SW 1271 (cell line): ENCODE measurements around the gene FOXRED1.
"Not testable (repeated sequence)": the region's sequence is repeated elsewhere in the genome, so short reads cannot be mapped to it uniquely, and the experiment has no call there.

Source experiments
- DNase-seq, 2 experiments: peaks; one replicate each; lab custom pipeline; 2025; lab: John Stamatoyannopoulos, UW

Gene FOXRED1

GRCh38 chr11:126277322-126277721 lies 8.4 kb downstream of the FOXRED1 start:
- no peak for DNase-seq

DNA sequence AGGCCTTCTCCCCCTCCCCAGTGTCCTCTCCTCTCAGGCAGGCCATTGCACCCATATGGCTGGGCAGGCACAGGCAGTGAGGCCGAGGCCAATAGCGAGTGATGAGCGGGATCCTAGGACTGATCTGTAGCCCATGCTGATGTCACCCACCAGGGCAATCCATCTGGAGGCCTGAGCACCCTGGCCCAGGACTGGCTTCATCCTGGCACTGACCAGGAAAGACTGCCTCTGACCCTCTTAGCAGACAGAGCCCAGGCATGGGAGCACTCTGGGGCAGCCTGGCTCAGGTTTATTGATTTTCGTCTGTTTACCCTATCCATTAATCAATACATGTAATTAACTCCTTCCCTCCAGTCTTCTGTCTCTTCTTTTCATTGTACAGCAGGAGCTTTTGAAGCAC lies 8.8 kb downstream of the FOXRED1 start:
- DNase-seq, result no peak

GRCh38 chr11:126279191-126279590 lies 10.2 kb downstream of the FOXRED1 start:
- no peak for DNase-seq

GRCh38 chr11:126280595-126280994 lies 11.6 kb downstream of the FOXRED1 start:
- DNase-seq, result no peak

GRCh38 chr11:126281245-126281644 lies 12.3 kb downstream of the FOXRED1 start:
- DNase-seq, result no peak

GRCh38 chr11:126281666-126282175 lies 12.8 kb downstream of the FOXRED1 start:
- no peak for DNase-seq

- DNase-seq, result no peak
Measured at GRCh38 chr11:126282361-126282735, 13.4 kb downstream of the FOXRED1 start.

GRCh38 chr11:126282736-126283591 lies 14.0 kb downstream of the FOXRED1 start, which contains the start of gene TIRAP:
Gene TIRAP, plus strand, starts transcription at chr11:126283093. Its CDS starts 7,802 bp downstream, at chr11:126290895.
- DNase-seq, result peak in 1 of 2 experiments; percentile 48

GRCh38 chr11:126284829-126285228 lies 15.9 kb downstream of the FOXRED1 start:
- peak; percentile 52 to 72 for DNase-seq

DNA sequence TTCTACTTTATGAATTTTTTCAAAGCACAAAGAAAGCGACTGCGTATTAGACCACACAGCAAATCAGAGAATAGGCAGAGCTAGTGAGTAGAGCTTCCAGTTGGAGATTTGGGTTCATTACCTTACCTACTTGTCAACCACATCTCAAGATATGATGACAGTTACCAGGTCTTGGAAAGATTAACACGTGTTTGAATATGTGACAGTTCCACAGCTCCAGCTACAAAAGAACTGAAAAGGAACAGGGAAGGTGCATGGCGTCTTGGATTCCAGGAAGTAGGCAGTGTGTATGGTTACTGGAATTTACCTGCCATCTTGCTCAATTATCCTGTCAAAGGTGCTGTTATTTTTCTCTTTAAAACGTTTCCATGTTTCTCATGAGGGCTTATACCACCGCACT lies 19.3 kb downstream of the FOXRED1 start:
- no peak for DNase-seq

DNA sequence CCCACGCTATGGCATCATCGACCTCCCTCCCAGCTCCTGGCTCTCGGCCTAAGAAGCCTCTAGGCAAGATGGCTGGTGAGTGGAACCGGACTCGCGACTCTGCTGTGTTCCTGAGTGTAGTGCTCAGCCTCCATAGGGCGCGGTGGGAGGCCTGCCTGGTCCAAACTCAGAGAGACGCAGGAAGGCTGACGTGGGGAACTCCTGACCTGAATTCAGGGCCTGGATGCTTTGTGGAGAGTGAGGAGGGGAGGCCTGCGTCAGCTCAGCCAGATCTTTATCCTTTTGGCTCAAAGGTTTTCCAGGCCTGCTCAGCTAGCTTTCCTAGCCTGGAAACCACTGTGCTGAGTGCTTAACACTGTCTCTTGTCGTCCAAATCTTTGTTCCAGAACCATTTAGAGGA lies 21.9 kb downstream of the FOXRED1 start:
- DNase-seq, result no peak

- no peak for DNase-seq
Measured at GRCh38 chr11:126293726-126294125, 24.8 kb downstream of the FOXRED1 start.

DNA sequence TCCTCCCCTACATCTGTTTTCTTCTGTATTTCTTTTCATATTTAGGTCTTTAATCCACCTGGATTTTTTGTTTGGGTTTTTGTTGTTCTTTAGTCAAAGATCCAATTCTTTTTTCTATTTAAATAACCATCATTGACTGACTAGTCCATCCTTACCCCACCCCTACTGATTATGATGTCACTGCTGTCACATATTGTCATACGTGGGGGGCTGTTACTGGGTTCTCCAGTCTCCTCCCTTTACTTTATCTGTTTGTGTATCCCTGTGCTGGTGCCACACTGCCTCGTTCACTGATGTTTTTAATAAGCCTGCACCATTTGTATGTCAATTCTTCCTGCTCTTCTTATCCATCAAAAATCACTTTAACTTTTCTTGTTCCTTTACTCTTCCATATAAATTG lies 28.1 kb downstream of the FOXRED1 start:
- DNase-seq, result no peak

DNA sequence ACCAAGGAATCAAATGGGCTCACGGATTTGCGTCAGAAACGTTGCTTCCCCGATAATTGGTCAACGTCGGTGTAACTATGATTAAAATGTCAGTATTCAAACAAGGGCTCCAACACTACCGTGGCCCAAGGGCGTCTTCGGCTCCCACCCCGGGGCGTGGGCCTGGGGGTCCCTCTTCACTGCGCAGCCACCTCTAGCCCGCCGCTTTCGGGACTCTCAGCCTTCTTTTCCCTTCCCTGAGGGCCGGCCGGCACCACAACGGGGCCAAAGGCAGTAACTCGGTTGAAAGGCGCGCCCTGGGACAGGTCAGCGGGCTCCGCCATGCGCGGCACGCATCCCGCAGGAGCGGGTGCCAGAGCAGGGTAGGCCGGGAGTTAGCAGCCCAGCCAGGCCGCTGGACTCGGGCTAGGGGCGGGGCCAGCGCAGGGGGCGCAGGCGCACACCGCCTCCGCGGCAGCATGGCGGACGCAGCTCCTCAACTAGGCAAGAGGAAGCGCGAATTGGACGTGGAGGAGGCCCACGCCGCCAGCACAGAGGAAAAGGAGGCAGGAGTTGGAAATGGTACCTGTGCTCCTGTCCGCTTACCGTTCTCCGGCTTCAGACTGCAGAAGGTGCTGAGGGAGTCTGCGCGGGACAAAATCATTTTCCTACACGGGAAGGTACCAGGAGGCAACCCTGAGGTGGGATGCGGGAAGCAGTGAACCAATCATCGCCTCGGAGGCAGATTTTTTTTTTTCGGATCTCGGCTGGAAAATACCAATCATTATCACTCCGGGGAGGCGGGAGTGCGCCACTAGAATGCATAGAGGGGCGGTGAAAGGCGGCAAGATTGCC lies 34.9 kb downstream of the FOXRED1 start, which contains the start of gene DCPS:
TSS of gene DCPS (plus strand) at position 438 of the 834 bp plus-strand sequence. CDS start at position 459, 21 bp downstream.
- peak; percentile 69 to 84 for DNase-seq

GRCh38 chr11:126304457-126305075 lies 35.6 kb downstream of the FOXRED1 start:
- DNase-seq, result no peak

DNA sequence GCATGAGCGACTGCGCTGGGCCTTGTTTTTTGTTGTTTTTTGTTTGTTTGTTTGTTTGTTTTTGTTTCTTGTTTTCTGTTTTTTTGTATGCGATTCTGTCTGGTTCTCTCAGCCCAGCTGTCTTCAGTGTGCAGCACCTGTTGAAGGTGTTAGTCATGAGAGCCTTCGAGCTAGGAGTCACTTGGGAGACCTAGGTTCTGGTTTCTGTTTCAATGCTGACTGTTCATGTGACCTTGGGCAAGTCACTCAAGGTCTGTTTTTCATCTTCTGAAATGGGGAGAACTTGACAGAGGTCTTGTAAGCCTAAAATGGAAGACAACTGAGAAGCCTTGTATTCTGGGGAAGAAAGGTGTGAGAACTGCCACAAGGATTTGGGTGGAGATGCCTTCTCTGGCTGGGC lies 36.7 kb downstream of the FOXRED1 start:
- no peak for DNase-seq

GRCh38 chr11:126307706-126308105 lies 38.8 kb downstream of the FOXRED1 start:
- no peak for DNase-seq

GRCh38 chr11:126308271-126308671 lies 39.3 kb downstream of the FOXRED1 start:
- no peak for DNase-seq

DNA sequence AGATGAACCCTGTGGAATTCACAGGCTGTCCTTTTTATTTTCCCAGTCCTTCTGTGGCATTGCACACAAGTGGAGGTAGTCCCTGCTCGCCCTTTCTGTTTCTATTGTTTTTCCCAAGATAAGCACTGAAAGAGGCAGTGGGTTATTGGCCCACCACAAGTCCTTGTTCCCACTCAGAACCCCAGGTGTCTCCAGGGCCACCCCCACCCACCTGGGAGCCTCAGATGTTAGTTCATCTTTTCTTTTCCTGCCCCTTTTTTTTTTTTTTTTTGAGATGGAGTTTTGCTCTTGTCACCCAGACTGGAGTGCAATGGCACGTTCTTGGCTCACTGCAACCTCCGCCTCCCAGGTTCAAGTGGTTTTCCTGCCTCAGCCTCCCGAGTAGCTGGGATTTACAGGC lies 39.8 kb downstream of the FOXRED1 start:
- not testable (repeated sequence) for DNase-seq

DNA sequence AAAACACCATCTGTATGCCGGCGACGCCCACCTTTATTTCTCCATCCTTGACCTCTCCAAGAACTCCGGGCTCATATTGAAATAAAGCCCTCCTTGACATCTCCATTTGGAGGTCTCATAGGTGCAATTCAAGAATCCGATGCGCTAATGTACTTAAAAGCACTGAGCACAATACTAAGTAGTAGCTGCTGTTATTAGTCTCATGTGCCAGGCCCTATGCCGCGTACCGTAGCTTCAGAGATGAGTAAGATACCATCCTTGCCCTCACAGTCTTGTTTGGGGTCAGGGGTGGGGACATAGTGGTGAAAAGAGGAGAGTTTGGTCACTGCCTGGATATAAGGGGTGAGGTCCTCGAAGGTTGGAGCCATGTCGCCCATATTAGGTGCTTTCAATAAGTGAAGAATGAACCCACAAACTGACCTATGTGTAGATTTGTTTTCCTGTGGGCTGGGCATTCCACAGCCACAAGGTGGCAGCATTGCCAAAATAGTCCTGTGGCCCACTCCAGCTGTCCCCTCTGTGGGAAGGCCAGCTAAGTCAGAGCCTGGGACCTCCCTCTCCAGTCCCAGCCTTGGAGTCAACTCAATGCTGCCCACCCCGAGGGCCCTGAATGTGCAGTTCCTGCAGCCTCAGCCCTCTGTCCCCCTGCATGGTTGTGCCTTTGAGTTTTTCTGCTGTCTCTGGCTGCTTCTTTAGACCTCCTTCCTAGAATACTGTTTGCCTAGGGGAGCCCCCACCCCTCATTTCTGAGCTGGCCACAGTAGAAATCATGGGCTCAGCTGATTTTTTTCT lies 41.4 kb downstream of the FOXRED1 start:
- peak in 1 of 2 experiments; percentile 38 for DNase-seq

GRCh38 chr11:126310992-126311310 lies 42.0 kb downstream of the FOXRED1 start:
- DNase-seq, result no peak
